Stimulated activated CD4-positive, alpha-beta T cell treated with anti-CD3 and anti-CD28 coated beads, Interleukin-15, amount 100 ng/mL, for 24 hours (primary cell): Measurements from ENCODE around the gene PNRC1.
"Not testable (repeated sequence)": the region's sequence is repeated elsewhere in the genome, so short reads cannot be mapped to it uniquely, and the experiment has no call there.

Experiments
- DNase-seq: peaks from one replicate; pipeline ENCODE4 v3.0.0-alpha.2; 2020

PNRC1 gene

GRCh38 chr6:89116702-89117101 is 36.2 kb downstream of the PNRC1 start:
- no peak for DNase-seq

GRCh38 chr6:89117211-89118108 is 36.9 kb downstream of the PNRC1 start, which contains the start of gene SRSF12:
Gene SRSF12, minus strand, starts transcription at chr6:89118071. Its CDS starts 184 bp downstream, at chr6:89117887.
- peak; percentile 57 for DNase-seq

- DNase-seq = no peak
Measured at GRCh38 chr6:89118931-89119330, 38.4 kb downstream of the PNRC1 start.

- no peak for DNase-seq
Measured at GRCh38 chr6:89120371-89120770, 39.8 kb downstream of the PNRC1 start.

- no peak for DNase-seq
Measured at GRCh38 chr6:89121934-89122333, 41.4 kb downstream of the PNRC1 start.

GRCh38 chr6:89122625-89123024 is 42.1 kb downstream of the PNRC1 start:
- DNase-seq = no peak

- not testable (repeated sequence) for DNase-seq
Measured at GRCh38 chr6:89128256-89128671, 47.7 kb downstream of the PNRC1 start.

GRCh38 chr6:89131599-89131998 is 51.0 kb downstream of the PNRC1 start:
- no peak for DNase-seq

- DNase-seq = no peak
Measured at GRCh38 chr6:89132057-89132456, 51.5 kb downstream of the PNRC1 start.

- no peak for DNase-seq
Measured at GRCh38 chr6:89133981-89134380, 53.4 kb downstream of the PNRC1 start.

- DNase-seq = no peak
Measured at GRCh38 chr6:89134723-89135122, 54.2 kb downstream of the PNRC1 start.
